Diencephalon (tissue), 1 donor: ENCODE results near the gene RANGAP1. TPM values are rescaled to one million over a fixed set of nuclear protein-coding genes. Genes with fewer than 3 reads are reported as not detected.

Experiments
- small RNA-seq: library from RNA; depleted of rRNA; stranded (forward); fragments of <200 nt; gene quantifications from one replicate; pipeline ENCODE3, GENCODE V24; 2014
- total RNA-seq: library from RNA; depleted of rRNA; stranded (reverse); fragments of >200 nt; gene quantifications from one replicate; pipeline ENCODE4 v1.2.3, GENCODE V29; 2014

Gene RANGAP1, protein sequence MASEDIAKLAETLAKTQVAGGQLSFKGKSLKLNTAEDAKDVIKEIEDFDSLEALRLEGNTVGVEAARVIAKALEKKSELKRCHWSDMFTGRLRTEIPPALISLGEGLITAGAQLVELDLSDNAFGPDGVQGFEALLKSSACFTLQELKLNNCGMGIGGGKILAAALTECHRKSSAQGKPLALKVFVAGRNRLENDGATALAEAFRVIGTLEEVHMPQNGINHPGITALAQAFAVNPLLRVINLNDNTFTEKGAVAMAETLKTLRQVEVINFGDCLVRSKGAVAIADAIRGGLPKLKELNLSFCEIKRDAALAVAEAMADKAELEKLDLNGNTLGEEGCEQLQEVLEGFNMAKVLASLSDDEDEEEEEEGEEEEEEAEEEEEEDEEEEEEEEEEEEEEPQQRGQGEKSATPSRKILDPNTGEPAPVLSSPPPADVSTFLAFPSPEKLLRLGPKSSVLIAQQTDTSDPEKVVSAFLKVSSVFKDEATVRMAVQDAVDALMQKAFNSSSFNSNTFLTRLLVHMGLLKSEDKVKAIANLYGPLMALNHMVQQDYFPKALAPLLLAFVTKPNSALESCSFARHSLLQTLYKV
- 61.4 TPM for total RNA-seq

DNA sequence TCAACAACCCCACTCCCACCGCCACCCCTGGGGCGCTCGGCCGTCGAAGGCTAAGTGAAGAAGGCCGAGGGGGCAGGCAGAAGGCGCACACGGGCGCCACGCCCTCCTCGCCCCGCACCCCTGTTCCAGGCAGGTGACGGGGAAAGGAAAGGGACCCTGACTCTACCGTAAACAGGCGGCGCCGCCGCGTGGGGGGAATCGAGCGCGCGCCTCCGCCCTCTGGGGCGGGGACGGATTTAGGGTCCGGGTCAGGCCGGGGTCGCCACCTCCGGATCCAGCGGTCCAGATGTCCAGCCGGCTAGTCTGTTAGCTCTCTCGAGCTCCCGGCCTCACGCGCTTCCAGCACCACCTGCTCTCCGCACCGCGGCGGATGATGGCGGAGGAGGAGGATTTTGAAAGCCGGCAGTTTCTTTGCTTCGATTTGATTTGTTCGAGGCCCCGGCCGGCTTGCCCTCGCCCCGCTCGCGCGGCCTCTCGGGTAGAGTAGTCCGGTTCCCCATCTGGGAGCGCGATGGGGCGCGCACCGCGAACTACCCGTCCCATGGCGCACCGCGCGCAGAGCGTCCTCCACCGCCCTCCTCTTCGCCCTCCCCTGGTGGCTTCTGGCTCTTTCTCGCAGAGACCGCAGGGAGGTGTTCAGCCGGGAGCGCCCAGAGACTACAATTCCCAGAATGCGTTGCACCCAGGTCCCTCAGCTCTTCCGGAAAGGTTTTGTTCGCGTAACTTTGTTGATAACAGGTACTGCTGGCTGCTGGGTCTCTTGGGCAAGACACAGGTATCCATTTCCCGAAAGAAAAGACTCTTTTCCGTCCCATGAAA is at the start of gene RANGAP1:
RANGAP1 (minus strand) TSS at position 368 of the 819 bp plus-strand sequence. CDS start 5,143 bp downstream, outside the sequence.

GRCh38 chr22:41301085-41302020 is 15.4 kb upstream of the RANGAP1 start, which contains the start of gene ZC3H7B:
ZC3H7B (plus strand) TSS chr22:41301525; CDS start chr22:41320661, 19,136 bp downstream.

GRCh38 chr22:41240377-41241132 is 45.4 kb downstream of the RANGAP1 start, which contains the start of gene CHADL:
CHADL (minus strand) TSS chr22:41240931; CDS start chr22:41240881, 50 bp downstream.

GRCh38 chr22:41204992-41205900 is 80.7 kb downstream of the RANGAP1 start, which contains the start of gene L3MBTL2:
L3MBTL2 (plus strand) TSS chr22:41205312; CDS start chr22:41205363, 51 bp downstream.

Small RNA genes lying within 50 kb of the gene (small RNA-seq; reads per million reads assigned to genes)
- not detected for gene MIR6889

Other genes starting within 250 kb of the RANGAP1 start
- gene EP300, start 193.6 kb downstream of the RANGAP1 start, total RNA-seq = 63.0 TPM
- gene L3MBTL2, start 80.9 kb downstream of the RANGAP1 start, total RNA-seq = 26.8 TPM
- 3.7 TPM for gene CHADL, start 45.3 kb downstream of the RANGAP1 start, total RNA-seq
- gene ZC3H7B, start 15.3 kb upstream of the RANGAP1 start, total RNA-seq = 64.1 TPM
- gene TEF, start 95.8 kb upstream of the RANGAP1 start, total RNA-seq = 8.5 TPM
- gene TOB2, start 160.6 kb upstream of the RANGAP1 start, total RNA-seq = 18.9 TPM
- 35.1 TPM for gene PHF5A, start 182.5 kb upstream of the RANGAP1 start, total RNA-seq
- 124 TPM for gene ACO2, start 182.9 kb upstream of the RANGAP1 start, total RNA-seq